Measurements from ENCODE around the gene ALPL. TPM values are rescaled to one million over a fixed set of nuclear protein-coding genes. Genes with fewer than 3 reads are reported as not detected.

Gene ALPL
- total and polyA plus RNA-seq, 2 of the 4 experiments (the other 2 are of a cell fraction) = 0.54 to 2.2 TPM

GRCh38 chr1:21590126-21590880 lies 81.1 kb downstream of the ALPL start:
- no peak overlapping the region for H2AK5ac ChIP-seq (ENCODE audit: low read depth, low read length)
- H3K79me1 ChIP-seq (ENCODE audit: low read depth in 1 of 2, low read length in 2 of 2) = no peaks in the 10 kb centered on the region
- H3K9me1 ChIP-seq (ENCODE audit: insufficient read depth, low read length) = peaks cover 2% of the 10 kb centered on the region; the same call in 1 of the 2 replicates
- H2AK9ac ChIP-seq (replicated peaks; ENCODE audit: low read depth, low read length, poor library complexity) = no peak overlapping the region
- peaks cover 15% of the 10 kb centered on the region; the same call in 1 of the 2 replicates for H3K27me3 ChIP-seq (ENCODE audit: control insufficient read depth, insufficient read depth, low read length)
- no peaks in the 10 kb centered on the region for H4K20me1 ChIP-seq (ENCODE audit: insufficient read depth, low read length)
- no TSS peak for BruUV-seq (replicated peaks)
- no peak for ATAC-seq (ENCODE audit: low read depth)
- H3K4ac ChIP-seq (ENCODE audit: low read depth, low read length) = no peak overlapping the region
- no peak overlapping the region for H3K4me3 ChIP-seq (ENCODE audit: insufficient read depth, low read depth, low read length)
- no peak overlapping the region for H3K56ac ChIP-seq (ENCODE audit: extremely low read depth, insufficient read depth, low read length)
- CTCF ChIA-PET = no interaction called here
- no peak overlapping the region for H3K14ac ChIP-seq (replicated peaks; ENCODE audit: low read depth, low read length)
- 47% methylated on average over 7 of the region's 23 CpGs; no CpG with 5 or more reads in 1 of the 2 experiments for WGBS, 2 experiments (ENCODE audit: extremely low coverage in 2 of 2, insufficient read length in 1 of 2)
- peaks cover 5% of the 10 kb centered on the region for H3K4me1 ChIP-seq (ENCODE audit: control insufficient read depth, insufficient read depth, low read length)
- H2AFZ ChIP-seq (replicated peaks; ENCODE audit: low read length, poor library complexity) = no peak overlapping the region
- H3K4me2 ChIP-seq (ENCODE audit: low read depth, low read length) = no peak overlapping the region
- in situ Hi-C loops (cut with MboI; ENCODE audit: low sequenced_read_pairs) = loop anchor here (5.0 kb wide), 1 partner anchor 78 kb away; no protein-coding TSS in a partner anchor
- H3K9me3 ChIP-seq (ENCODE audit: control insufficient read depth, insufficient read depth, low read length) = no peaks in the 10 kb centered on the region
- POLR2A ChIA-PET (ENCODE audit: unreplicated experiment) = no interaction called here
- no peak overlapping the region for H3K27ac ChIP-seq (ENCODE audit: insufficient read depth, low read length)
- no peak overlapping the region for H2BK5ac ChIP-seq (ENCODE audit: low read depth, low read length, poor library complexity, severe bottlenecking)
- H3K23ac ChIP-seq (ENCODE audit: low read depth, low read length) = no peak overlapping the region
- no peak overlapping the region for H4K91ac ChIP-seq (ENCODE audit: insufficient read depth, low read depth, low read length)
- no peak for DNase-seq
- TF ChIP-seq MAFK (IDR thresholded peaks at IDR 0.05; ENCODE audit: low read depth, low read length) (no peak), USF2 (IDR thresholded peaks at IDR 0.05; ENCODE audit: low read depth, low read length) (no peak), BHLHE40 (IDR thresholded peaks at IDR 0.05; ENCODE audit: low read depth, low read length) (no peak), RFX5 (IDR thresholded peaks at IDR 0.05; ENCODE audit: low read depth, low read length) (no peak), SMC3 (IDR thresholded peaks at IDR 0.05; ENCODE audit: low read depth, low read length) (no peak), RAD21 (IDR thresholded peaks at IDR 0.05; ENCODE audit: low read length) (no peak), FOS (IDR thresholded peaks at IDR 0.05; ENCODE audit: low read depth, low read length) (no peak), MXI1 (IDR thresholded peaks at IDR 0.05; ENCODE audit: borderline replicate concordance, low read depth, low read length) (no peak), NFE2L2 (IDR thresholded peaks at IDR 0.05; ENCODE audit: low read depth, low read length) (no peak), ELK1 (IDR thresholded peaks at IDR 0.05; ENCODE audit: borderline replicate concordance, low read depth, low read length) (no peak), POLR2A (IDR thresholded peaks at IDR 0.05; ENCODE audit: low read depth, low read length) (no peak), CEBPB (IDR thresholded peaks at IDR 0.05; ENCODE audit: low read depth, low read length) (no peak), CHD1 (IDR thresholded peaks at IDR 0.05; ENCODE audit: low read depth, low read length) (no peak), MAZ (IDR thresholded peaks at IDR 0.05; ENCODE audit: borderline replicate concordance, low read depth, low read length) (no peak), RCOR1 (IDR thresholded peaks at IDR 0.05; ENCODE audit: insufficient replicate concordance, low read length) (no peak)
- TF ChIP-seq, protein P1, sequence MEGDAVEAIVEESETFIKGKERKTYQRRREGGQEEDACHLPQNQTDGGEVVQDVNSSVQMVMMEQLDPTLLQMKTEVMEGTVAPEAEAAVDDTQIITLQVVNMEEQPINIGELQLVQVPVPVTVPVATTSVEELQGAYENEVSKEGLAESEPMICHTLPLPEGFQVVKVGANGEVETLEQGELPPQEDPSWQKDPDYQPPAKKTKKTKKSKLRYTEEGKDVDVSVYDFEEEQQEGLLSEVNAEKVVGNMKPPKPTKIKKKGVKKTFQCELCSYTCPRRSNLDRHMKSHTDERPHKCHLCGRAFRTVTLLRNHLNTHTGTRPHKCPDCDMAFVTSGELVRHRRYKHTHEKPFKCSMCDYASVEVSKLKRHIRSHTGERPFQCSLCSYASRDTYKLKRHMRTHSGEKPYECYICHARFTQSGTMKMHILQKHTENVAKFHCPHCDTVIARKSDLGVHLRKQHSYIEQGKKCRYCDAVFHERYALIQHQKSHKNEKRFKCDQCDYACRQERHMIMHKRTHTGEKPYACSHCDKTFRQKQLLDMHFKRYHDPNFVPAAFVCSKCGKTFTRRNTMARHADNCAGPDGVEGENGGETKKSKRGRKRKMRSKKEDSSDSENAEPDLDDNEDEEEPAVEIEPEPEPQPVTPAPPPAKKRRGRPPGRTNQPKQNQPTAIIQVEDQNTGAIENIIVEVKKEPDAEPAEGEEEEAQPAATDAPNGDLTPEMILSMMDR (conservative IDR thresholded peaks at IDR 0.05; ENCODE audit: low read depth, low read length) = no peak
- H4K5ac ChIP-seq (ENCODE audit: low read depth, low read length) = no peak overlapping the region
- no peaks in the 10 kb centered on the region for H3K36me3 ChIP-seq (ENCODE audit: control insufficient read depth, insufficient read depth, low read length)
- H2BK15ac ChIP-seq (ENCODE audit: low read depth, low read length) = no peak overlapping the region
- no peak overlapping the region for H2BK120ac ChIP-seq (ENCODE audit: low read depth, low read length)
- no peak overlapping the region for H3K18ac ChIP-seq (ENCODE audit: low read depth, low read length)
- no peak overlapping the region for H3K9ac ChIP-seq (ENCODE audit: low read depth, low read length)
- no peak overlapping the region for H2BK20ac ChIP-seq (ENCODE audit: low read depth, low read length)
- dilution Hi-C loops (cut with HindIII; ENCODE audit: low sequenced_read_pairs, unreplicated experiment) = no loop called here
- H4K8ac ChIP-seq (ENCODE audit: low read depth in 2 of 2, low read length in 2 of 2) = no peak overlapping the region
- intact Hi-C loops (cut with micrococcal nuclease) = no loop called here

Measured in IMR-90 (cell line).